GM21529 (cell line): Measurements from ENCODE around the gene UBE2J2.
"Not testable (repeated sequence)": the region's sequence is repeated elsewhere in the genome, so short reads cannot be mapped to it uniquely, and the experiment has no call there.

Experiments used
- ATAC-seq: cut with Tn5 transposase; IDR thresholded peaks from one replicate; pipeline ENCODE4 v1.9.1; 2021; ENCODE audit not compliant: unreplicated experiment

Gene UBE2J2

DNA sequence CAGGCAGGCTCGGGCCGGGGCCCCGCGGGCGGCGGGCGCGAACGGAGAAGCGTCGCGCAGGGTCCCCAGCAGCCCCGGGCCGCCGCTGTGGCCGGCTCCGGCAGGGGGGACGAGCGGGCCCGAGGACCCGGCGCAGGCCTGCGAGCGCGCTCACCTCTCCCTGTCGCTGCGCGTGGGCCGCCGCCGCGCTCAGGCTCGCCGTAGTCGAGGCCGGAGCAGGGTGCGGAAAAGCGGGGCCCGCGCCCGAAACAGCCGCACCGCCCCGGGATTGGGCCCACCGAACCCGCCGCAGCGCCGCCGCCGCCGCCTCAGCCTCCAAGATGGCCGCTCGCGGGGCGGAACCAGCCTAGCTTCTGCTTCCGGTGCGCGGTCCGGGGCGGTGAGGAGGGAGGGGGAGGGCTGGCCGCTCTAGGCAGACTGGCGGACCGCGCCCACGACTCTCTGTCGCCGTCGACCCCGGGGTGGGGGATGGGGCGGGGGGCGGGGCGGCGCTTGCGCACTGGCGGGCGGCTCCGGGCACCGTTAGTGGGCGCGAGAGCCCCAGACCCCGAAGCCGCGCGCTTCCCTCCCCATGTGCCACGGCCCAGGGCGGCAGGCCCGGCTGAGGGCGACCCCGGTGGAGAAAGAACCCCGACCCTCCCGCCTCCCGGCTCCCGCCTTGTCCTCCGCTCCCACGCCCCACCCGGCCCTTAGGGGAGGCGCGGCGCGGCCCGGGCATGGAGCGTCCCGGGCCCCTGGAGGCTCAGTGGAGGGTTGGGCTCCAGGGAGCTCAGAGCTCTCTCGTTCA is at the start of gene UBE2J2:
TSS of gene UBE2J2 (minus strand) at position 343 of the 787 bp plus-strand sequence. CDS start 5,862 bp downstream, outside the sequence.
- ATAC-seq = peak; percentile 75

DNA sequence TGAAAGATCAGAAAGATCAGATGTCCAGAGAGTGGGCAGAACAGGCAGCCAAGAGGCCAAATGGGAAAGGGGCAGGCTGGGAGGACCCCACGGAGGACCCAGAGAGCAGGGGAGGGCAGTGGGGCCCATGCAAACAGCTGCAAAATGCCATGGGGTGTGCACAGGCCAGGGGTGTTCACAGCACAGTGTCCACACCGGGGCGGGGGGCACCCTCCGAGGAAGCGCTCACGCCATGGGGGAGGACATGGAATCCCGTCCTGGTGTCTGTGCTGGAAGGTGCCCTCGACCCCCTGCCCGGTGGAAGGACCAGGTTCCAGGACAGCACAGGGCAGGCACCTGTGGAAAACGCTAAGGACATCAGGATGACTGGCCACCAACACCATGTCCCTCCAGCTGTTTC is 49.3 kb upstream of the UBE2J2 start:
- no peak for ATAC-seq

DNA sequence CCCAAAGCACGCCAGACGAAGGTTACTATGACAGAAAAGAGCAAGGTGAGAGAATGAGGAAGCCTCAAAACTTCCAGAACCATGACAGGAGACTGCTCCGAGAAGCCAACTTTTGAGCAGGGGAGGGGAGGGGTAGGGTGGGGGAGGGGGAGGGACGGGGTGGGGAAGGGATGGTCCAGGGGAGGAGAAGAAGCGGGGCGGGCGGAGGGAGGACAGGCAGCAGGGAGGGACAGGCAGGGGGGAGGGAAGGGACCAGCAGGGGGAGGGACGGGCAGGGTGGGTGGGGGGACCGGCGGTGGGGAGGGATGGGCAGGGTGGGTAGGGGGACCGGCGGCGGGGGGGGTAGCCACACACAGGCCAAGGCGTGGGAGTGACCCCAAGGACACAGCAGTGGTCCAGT is 48.8 kb upstream of the UBE2J2 start:
- ATAC-seq = no peak

DNA sequence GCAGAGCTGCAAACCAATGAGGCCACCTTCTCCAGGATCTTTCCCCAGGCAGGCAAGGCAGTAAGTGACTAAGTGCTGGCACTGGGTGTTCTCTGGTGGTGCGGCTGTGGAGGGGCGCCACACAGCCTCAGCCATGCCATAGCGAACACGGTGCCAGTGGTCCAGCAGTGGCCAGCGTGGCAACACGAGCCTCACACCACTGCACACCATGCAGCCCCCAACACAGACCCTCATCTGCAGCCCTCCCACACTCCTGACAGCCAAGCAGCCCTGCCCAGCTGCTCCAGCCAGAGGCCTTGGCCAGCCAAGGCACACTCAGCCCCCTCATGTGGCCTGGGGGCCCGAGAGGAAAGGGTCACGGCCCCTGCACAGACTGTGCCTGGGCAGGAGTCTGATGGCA is 47.8 kb upstream of the UBE2J2 start:
- ATAC-seq = no peak

DNA sequence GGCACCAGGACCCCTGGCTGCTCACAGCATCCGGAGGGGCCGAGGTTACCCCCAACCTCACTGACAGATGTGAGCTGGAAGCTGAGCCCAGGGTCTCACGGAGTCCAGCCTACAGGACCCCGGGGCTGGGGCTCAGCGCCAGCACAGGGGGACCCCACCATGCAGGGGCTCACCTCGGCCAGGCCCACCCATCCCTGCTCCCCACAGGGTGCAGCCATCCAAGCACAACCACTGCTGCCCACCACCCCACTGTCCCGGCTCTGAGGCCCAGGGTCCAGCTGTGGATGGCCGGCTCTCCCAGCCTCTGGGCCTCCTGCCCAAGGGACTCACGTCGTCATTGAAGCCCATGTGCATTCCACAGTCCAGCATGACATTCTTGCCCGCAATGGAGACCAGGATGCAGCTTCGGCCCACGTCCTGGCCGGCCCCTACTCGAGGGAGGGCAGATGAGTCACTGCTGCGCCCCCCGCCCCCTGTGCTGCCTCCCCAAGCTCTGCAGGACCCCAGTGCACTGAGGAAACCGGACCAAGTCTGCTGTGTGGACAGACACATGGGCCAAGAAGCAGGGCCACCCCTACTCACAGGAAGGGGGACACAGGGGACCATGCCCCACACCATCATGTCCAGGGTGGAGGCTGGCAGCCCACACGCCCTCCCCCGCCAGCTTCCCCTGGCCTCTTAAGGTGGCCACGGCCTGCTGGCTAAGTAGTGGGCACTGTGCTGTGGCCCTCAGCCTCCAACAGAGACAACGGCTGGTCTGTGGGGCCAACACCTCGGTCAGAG is 47.2 kb upstream of the UBE2J2 start:
- ATAC-seq = no peak

DNA sequence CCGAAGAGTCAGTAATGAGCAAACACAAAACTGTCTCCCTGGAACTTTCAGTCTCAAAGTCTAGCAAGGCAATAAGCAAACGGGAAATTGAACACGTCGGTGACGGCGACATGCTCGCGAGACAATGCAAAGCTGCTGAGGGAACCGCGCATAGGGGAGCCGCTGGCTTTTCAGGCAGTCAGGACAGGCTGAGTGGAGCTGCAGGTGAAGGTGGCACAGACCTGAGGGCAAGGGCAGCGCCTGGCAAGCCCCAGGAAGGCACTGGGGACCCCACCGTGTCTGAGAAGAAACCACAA is 45.9 kb upstream of the UBE2J2 start:
- no peak for ATAC-seq

DNA sequence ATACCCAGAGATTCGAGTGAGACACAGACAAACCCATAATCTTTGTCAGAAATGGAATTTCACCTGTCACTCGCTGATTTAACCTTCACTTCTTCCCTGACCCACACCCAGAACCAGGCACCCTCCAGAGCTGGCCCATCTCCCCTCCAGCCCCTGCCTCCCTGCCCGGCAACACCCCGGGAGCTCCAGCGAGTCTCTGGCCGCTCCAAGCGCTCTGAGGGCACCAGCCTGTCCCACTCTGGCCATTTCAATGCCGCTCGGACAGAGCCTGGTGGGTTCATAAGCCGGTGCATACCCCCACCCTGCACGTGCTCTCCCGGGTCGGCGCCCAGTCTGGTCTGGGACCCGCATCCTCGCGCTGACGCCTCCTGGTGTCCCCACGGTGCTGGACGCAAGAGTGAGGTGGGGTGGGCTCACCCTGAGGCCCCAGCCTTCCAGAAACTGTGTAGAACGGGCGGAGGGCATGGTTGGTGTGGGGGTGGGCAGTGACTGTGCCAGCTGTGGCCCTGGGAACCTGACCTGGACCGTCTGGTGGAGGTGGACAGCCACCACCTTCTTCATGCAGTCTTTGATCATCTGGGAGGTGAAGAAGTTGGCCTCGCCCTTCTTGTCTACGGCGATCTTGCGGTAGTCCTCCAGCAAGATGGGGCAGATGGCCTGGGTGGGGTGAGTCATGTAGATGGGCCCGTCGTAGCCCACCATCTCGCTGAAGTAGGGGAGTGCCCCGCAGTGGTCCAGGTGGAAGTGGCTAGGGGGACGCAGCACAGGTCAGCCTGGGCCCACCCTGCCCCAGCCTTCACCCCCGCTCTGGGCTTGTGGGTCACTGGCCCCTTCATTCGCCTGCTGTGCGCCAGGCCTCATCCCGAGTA is 45.4 kb upstream of the UBE2J2 start:
- ATAC-seq = no peak

DNA sequence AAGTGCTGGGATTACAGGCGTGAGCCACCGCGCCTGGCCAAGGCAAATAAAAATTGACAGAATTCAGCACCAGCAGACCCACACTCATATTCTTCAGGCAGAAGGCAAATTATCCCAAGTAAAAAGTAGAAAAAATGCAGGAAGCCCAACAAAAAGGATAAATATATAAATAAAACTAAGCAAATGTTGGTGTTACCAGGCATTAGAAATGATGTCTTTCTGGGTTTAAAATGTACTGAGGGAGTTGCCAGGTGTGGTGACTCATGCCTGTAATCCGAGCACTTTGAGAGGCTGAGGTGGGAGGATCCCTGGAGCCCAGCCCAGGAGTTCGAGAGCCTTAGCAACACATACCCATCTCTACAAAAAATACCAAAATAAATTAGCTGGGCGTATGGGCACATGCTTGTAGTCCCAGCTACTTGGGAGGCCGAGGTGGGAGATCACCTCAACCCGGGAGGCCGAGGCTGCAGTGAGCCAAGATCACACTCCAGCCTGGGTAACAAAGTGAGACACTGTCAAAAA is 44.5 kb upstream of the UBE2J2 start:
- ATAC-seq = no peak

DNA sequence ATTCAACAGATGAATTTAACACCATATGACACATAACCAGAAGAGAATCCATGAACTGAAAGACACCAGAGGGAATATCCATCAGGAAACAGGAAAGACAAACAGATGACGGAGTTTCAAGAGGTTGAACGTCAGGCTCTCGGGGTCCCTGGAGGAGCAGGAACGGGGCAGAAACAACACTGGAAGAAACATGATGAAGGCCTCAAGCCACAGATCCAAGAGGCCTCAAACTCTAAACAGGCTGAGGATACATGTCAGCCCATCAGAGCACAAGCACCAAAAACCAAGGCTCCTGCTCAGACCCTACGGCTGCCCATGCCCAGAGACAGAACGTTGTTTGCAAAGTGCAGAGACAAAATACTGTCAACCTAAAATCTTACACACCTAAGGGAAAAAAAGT is 43.8 kb upstream of the UBE2J2 start:
- no peak for ATAC-seq

DNA sequence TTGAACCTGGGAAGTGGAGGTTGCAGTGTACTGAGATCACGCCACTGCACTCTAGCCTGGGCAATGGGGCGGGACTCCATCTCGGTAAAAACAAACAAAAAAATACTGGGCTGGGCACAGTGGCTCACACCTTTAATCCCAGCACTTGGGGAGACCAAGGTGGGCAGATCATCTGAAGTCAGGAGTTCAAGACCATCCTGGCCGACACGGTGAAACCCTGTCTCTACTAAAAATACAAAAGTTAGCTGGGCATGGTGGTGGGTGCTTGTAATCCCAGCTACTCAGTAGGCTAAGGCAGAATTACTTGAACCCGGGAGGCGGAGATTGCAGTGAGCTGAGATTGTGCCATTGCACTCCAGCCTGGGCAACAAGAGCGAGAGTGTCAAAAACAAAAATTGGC is 42.5 kb upstream of the UBE2J2 start:
- not testable (repeated sequence) for ATAC-seq

DNA sequence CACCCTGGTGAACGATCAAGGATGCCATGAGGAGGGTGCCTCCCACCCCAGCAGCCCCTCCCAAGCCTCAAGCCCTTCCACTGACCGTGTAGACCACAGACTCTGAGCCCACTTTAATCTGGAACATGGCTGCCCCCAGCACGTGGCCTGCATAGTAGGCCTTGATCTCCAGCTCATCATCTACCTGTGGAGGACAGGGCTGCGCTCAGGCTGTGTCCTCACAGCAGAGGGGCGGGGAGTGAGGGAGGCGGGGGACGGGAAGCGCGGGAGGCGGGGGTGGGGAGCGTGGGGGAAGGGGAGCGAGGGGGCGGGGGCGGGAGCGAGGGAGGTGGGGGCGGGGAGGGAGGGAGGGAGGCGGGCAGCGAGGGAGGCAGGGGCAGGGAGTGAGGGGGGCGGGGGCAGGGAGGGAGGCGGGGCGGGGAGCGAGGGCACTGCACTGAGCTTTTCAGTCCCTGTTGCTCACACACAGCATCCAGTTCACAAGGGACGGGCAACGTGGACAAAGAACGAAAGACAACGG is 41.8 kb upstream of the UBE2J2 start:
- no peak for ATAC-seq

DNA sequence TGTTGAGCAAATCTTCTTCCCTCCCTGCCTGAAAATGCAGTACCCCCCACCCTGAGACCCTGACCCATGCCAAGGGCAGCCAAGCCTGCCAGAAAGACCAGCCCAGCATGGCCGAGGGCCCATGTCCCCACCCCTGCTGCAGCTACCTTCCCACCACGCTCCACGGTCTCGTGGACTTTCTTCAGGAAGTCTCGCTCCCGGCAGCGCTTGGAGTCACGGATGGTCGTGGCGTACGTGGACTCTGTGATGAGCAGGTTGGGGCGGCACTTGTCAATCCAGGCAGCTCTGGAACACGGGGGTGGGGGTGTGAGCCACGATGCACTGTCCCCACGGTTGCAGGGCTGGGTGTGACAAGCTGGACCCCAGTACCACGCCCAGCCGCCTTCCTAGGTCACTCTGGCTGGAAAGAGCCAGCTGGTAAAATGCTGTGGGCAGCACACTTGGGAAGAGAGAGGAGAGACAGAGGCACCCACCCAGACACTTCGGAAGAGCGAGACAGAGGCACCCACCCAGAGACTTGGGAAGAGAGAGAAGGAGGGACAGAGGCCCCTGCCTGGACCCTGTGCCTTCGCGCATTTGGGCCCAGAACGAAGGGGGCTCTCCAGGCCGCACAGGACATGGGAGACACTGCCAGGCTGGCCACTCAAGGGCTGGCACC is 41.2 kb upstream of the UBE2J2 start:
- ATAC-seq = no peak

DNA sequence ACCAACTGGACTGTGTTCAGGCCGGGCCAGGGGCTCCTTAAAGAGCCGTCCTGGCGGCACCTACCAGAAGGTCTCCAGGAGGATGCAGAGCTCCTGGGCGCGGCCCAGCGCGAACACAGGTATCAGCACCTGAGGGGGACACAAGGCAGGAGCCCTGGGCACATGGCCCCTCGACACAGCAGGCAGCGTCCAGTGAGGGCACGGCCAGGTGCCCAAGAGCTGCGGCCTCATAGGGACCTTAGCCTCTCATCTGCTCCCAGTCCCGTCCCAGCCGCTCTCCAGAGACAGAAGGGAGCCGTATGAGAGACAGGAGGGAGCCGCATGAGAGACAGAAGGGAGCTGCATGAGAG is 40.6 kb upstream of the UBE2J2 start:
- no peak for ATAC-seq

DNA sequence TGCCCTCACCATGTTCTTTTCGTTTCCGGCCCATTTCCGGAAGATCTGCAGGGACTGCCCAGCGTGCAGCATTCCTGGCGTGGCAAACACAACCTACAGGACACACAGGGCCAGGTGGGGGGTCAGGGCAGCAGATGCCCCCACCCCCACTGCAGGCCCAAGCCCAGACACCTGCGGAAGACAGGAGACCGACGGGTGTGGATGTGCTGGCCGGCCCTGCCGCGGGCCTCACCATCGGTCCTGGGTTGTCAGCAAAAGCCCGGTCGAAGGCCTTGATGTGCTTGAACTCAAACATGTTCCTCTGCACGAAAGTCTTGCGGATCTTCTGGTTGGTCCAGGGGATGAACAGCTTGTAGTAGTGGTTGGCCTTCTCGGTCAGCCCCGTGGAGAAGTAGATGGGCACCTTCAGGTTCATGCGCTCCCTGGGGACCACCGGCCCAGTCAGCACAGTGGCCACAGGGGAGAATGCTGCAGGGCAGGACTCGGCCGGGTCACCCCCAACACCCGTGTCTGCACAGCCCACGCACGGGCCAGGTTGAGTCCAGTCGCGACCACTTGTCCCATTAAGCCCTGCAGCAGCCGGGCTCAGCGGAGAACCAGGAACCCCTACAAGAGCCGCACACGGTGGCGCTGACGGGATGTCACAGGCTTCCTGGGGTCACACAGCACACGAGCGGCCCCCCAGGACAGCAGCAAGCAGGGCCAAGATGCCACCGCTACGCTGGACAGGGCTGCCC is 40.0 kb upstream of the UBE2J2 start:
- ATAC-seq = no peak

DNA sequence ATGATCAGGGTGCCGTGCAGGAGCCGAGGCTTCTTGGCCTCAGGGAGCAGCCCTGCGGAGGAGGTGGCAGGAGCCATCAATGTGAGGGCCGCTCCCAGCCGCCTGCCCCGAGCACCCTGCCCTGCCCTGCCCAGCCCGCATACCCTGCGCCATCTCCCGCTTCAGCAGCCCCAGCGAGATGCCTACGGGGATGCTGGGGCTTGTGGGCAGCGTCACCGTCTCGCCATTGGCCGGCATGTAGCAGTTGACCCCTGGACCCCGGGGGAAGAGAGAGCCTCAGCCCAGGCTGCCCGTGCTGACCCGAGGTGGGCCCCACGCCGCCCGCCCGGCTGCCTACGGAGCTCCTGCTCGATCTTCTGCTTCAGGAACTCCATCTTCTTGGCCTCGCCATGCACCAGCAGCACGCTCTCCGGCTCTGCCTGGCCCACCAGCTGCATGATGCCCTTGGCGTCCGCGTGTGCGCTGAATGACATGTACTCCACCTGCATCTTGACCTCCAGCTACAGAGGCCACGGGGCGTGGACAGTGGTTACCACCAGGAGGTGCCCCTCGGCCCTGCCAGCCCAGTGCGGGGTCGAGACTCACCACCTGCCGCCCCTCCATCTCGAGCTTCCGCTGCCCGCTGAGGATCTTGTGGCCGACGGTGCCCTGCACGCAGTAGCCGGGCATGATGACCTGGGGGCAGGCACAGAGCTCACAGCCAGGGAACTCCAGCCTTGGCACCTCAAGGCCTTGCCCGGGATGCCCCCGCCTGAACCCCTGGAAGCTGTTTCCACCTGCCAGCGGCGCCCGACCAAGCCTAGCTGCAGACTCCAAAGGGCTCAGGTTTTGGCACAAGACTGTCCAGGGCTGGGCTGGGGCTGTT is 39.0 kb upstream of the UBE2J2 start:
- no peak for ATAC-seq

DNA sequence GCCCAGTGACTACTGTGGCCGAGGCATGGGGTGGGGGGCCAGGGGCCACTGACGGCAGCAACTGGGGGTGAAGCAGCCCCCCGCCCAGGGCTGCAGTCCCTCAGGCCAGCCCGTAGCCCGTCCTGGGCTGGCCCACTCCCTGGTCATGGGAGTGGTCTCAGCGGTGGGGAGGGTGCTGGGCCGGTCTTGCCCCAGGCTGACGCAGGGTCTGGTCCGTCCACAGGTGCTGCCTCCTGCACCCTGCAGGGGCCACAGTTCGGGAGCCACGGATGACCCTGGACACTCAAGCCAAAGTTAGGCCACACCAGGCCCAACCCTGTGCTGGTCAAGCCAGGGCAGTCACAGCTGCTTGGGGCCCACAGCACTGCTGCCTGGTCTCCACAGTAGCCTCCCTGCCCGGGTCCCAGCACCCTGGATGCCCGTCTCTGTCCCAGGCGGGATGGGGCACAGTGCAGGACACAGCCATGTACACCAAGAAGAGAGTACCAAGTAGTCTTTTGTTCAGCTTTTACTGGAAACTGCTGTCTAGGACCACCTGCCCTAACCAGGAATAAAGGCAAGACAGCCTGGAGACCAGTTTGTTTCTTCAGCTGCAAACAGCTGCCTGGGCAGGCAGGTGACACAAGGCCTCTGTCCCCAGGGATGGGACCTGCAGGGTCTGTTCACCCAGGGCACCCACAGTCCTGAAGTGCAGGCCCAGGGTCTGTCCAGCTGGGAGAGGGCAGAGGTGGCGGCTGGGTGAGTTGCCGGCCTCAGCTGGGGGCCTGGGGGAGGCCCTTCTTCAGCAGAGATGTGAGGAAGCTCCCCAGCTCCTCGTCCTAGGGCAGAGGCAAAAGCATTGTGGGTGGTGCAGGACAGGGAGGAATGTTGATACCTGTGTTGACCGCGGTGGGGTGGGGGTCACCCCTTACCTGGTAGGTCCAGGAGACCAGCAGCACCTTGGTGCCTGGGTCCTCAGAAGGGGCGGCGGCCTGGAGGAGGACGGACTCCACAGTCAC is 37.8 kb upstream of the UBE2J2 start:
- ATAC-seq = no peak

DNA sequence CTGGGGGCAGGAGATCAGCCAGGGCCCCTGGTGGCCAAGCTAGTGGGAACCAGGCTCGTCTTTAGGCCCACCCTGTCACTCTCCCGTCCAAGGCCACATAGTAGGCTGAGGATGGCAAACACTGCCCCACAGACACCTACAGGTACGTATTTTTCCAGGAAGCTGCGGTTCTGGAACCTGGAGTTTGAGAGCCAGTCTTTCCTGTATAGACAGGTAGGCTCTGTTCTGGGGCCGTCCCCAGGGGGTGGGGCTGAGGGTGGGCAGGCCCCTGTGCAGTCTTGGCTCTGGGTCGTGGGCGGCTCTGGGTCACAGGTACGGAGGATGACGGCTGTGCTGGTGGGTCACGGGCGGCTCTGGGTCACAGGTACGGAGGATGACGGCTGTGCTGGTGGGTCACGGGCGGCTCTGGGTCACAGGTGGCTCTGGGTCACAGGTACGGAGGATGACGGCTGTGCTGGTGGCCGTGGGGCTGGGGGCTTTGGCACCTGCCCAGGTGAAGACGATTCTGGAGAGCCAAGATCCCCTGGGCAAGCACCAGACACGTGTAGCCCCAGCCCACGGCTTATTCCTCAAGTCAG is 36.9 kb upstream of the UBE2J2 start:
- ATAC-seq = no peak

DNA sequence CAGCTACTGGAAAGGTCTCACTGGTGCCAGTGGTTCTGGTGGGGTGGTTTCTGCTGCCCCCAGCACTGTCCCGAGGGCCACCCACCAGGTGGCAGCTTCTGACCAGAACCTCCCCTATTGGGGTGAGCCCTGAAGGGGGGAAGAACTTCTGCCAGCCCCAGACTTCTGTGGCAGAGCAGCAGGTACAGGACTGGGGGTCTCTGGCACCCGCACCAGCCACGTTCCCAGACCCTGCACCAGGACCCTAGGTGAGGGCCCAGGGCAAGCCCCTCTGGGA is 36.4 kb upstream of the UBE2J2 start:
- no peak for ATAC-seq
